ENCODE results near the gene APOA4. TPM values are rescaled to one million over a fixed set of nuclear protein-coding genes. Genes with fewer than 3 reads are reported as not detected.

Gene APOA4
- total RNA-seq, 3 donors from 2014 or later: not detected

DNA sequence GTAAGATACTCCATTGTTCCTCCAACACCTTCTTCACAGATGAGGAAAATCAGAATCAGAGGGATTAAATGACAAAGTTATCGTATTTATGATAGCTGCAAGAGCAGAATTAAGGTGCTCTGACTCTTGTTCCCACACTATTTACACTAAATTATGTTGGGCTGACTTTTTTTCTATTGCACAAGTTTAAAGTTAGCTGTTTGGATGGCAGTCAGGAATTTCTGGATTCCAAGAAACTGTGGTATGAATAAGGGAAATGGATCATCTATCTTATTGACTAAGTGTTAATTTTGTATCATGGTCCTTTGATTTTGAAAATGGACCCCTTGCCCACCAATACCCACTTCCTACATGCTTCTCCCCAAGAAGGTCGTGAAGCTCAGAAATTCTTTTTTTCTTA is 34.2 kb upstream of the APOA4 start:
- peaks cover 41% of the 10 kb centered on the region for H3K36me3 Mint-ChIP-seq (ENCODE audit: insufficient read depth)
- no peaks in the 10 kb centered on the region for H3K27me3 Mint-ChIP-seq (ENCODE audit: low read depth)
- ATAC-seq (no peak), DNase-seq (no peak)
- H3K9me3 Mint-ChIP-seq: no peaks in the 10 kb centered on the region
- no peak overlapping the region for H3K4me3 Mint-ChIP-seq
- peaks cover 51% of the 10 kb centered on the region for H3K4me1 Mint-ChIP-seq (ENCODE audit: low read depth)

- Mint-ChIP-seq H3K27me3 (ENCODE audit: low read depth) (no peaks in the 10 kb centered on the region), H3K36me3 (ENCODE audit: insufficient read depth) (peaks cover 38% of the 10 kb centered on the region), H3K4me1 (ENCODE audit: low read depth) (peaks cover 60% of the 10 kb centered on the region), H3K9me3 (no peaks in the 10 kb centered on the region), H3K4me3 (no peak overlapping the region)
- no peak for DNase-seq
- no peak for ATAC-seq
Observed at GRCh38 chr11:116856423-116856822, 33.3 kb upstream of the APOA4 start.

GRCh38 chr11:116855413-116855812 is 32.3 kb upstream of the APOA4 start:
- peak overlapping the region; percentile 2 for H3K4me3 Mint-ChIP-seq
- H3K36me3 Mint-ChIP-seq (ENCODE audit: insufficient read depth): peaks cover 29% of the 10 kb centered on the region
- H3K27me3 Mint-ChIP-seq (ENCODE audit: low read depth): no peaks in the 10 kb centered on the region
- DNase-seq (no peak), ATAC-seq (no peak)
- no peaks in the 10 kb centered on the region for H3K9me3 Mint-ChIP-seq
- H3K4me1 Mint-ChIP-seq (ENCODE audit: low read depth): peaks cover 66% of the 10 kb centered on the region

GRCh38 chr11:116853461-116854073 is 30.5 kb upstream of the APOA4 start:
- H3K4me3 Mint-ChIP-seq: peak overlapping the region; percentile 63
- H3K36me3 Mint-ChIP-seq (ENCODE audit: insufficient read depth): peaks cover 31% of the 10 kb centered on the region
- DNase-seq (peak; percentile 49), ATAC-seq (peak; percentile 96 to 98)
- H3K9me3 Mint-ChIP-seq: no peaks in the 10 kb centered on the region
- peaks cover 72% of the 10 kb centered on the region for H3K4me1 Mint-ChIP-seq (ENCODE audit: low read depth)
- H3K27me3 Mint-ChIP-seq (ENCODE audit: low read depth): no peaks in the 10 kb centered on the region

DNA sequence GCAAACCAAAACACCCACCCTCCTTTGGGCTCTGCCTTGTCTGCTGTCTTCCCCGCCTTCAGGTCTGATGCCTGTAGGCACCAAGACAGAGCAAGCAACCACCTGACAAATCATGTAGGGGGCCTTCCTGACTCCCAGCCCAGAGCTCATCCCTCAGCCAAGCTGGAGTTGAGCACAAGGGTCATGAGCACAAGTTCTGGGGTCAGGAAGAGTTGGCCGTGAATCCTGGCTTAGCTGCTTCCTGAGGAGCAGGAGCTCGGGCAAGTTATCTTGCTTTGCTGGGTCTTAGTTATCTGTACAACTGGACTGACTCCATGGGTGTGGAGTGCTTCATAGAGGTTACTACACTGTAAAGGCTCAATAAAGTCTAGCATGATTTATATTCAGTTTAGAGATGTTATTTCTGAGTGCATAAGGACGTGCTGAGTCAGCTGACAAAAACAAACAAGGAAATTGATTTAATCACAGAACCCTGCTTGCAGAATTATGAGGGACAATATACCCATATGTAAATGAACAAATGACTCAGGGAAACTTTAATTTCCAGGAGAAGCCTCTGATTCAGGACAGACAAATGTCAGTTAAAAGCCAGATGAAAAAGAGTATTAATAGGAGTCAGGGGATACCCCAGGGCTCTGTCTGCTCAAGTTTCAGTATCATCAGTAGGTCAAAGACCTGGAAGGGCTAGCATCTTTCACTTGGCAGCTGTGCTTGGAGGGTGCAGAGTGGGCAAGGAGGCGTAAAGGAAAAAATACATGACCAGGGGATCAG is 29.3 kb upstream of the APOA4 start:
- H3K4me3 Mint-ChIP-seq: peak overlapping the region; percentile 63
- H3K9me3 Mint-ChIP-seq: no peaks in the 10 kb centered on the region
- no peaks in the 10 kb centered on the region for H3K27me3 Mint-ChIP-seq (ENCODE audit: low read depth)
- ATAC-seq (no peak), DNase-seq (no peak)
- H3K4me1 Mint-ChIP-seq (ENCODE audit: low read depth): peaks cover 70% of the 10 kb centered on the region
- H3K36me3 Mint-ChIP-seq (ENCODE audit: insufficient read depth): peaks cover 29% of the 10 kb centered on the region

- DNase-seq (peak; percentile 37), ATAC-seq (no peak)
- Mint-ChIP-seq H3K4me3 (peak overlapping the region; percentile 63), H3K36me3 (ENCODE audit: insufficient read depth) (peaks cover 30% of the 10 kb centered on the region), H3K9me3 (no peaks in the 10 kb centered on the region), H3K4me1 (ENCODE audit: low read depth) (peaks cover 62% of the 10 kb centered on the region), H3K27me3 (ENCODE audit: low read depth) (no peaks in the 10 kb centered on the region)
Observed at GRCh38 chr11:116851626-116852025, 28.5 kb upstream of the APOA4 start.

DNA sequence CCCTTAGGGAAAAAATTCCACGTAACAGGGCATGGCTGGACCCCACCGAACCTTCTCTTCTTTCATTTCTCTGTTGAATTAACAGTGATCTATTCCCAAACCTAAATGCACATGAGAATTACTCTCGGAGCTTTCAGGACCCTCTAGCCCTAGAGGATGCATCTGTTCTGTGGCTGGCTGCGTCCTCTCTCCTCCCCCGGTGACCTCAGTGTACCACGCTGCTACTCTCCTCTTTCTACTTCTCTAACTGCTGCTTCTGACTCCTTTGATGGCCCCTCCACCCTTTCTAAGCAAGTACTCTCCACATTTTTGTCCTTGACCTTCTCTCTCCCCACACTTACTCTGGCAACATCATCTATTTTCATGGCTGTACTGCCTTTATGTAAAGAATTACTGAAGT is 26.4 kb upstream of the APOA4 start:
- ATAC-seq (no peak), DNase-seq (no peak)
- no peak overlapping the region for H3K4me3 Mint-ChIP-seq
- no peaks in the 10 kb centered on the region for H3K9me3 Mint-ChIP-seq
- H3K27me3 Mint-ChIP-seq (ENCODE audit: low read depth): no peaks in the 10 kb centered on the region
- peaks cover 43% of the 10 kb centered on the region for H3K4me1 Mint-ChIP-seq (ENCODE audit: low read depth)
- H3K36me3 Mint-ChIP-seq (ENCODE audit: insufficient read depth): peaks cover 38% of the 10 kb centered on the region

DNA sequence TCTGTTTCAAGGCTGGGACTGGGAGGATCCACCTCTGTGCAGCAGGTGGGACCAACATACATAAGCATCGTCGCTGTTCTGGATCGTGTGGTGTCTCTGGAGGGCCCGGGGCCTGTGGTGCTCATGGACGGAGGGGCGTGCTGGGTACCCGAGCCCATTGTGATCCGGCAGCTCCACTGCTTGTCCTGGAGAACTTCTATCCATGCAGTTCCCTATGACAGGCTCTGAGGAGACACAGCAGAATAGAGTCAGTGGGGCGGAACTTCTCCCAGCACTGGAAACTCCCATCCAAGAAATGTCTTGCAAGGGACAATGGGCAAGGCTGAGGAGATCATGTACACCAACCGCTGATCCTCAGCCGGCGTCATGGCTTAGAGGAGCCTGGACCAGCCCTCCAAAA is 26.0 kb upstream of the APOA4 start:
- no peak for ATAC-seq
- Mint-ChIP-seq H3K9me3 (no peaks in the 10 kb centered on the region), H3K36me3 (ENCODE audit: insufficient read depth) (peaks cover 38% of the 10 kb centered on the region), H3K27me3 (ENCODE audit: low read depth) (no peaks in the 10 kb centered on the region), H3K4me1 (ENCODE audit: low read depth) (peaks cover 38% of the 10 kb centered on the region), H3K4me3 (no peak overlapping the region)
- DNase-seq: no peak

DNA sequence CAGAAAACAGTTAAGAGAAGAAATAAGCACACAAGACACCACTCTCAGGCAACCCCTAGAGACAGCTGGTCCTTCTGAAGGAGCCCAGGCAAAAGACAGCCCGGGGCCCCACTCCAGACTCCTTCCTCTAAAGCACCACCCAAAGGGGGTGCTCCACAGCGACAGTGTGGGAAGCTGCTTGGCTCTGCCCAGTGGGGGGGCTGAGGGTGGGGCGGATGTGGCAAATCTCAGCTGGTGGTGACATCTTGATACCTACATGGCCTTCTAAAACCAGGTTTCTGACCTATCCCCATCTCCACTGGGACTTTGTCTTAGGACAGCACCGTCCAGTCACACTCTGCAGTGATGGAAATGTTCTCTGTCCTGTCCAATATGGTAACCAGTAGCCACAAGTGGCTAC is 24.5 kb upstream of the APOA4 start:
- peaks cover 43% of the 10 kb centered on the region for H3K36me3 Mint-ChIP-seq (ENCODE audit: insufficient read depth)
- DNase-seq (no peak), ATAC-seq (no peak)
- no peak overlapping the region for H3K4me3 Mint-ChIP-seq
- no peaks in the 10 kb centered on the region for H3K27me3 Mint-ChIP-seq (ENCODE audit: low read depth)
- peaks cover 24% of the 10 kb centered on the region for H3K4me1 Mint-ChIP-seq (ENCODE audit: low read depth)
- H3K9me3 Mint-ChIP-seq: no peaks in the 10 kb centered on the region

GRCh38 chr11:116844722-116845121 is 21.6 kb upstream of the APOA4 start:
- ATAC-seq (no peak), DNase-seq (no peak)
- H3K4me3 Mint-ChIP-seq: no peak overlapping the region
- no peaks in the 10 kb centered on the region for H3K9me3 Mint-ChIP-seq
- H3K4me1 Mint-ChIP-seq (ENCODE audit: low read depth): peaks cover under 1% of the 10 kb centered on the region
- H3K27me3 Mint-ChIP-seq (ENCODE audit: low read depth): no peaks in the 10 kb centered on the region
- peaks cover 39% of the 10 kb centered on the region for H3K36me3 Mint-ChIP-seq (ENCODE audit: insufficient read depth)

GRCh38 chr11:116843661-116844060 is 20.6 kb upstream of the APOA4 start:
- ATAC-seq: no peak
- no peaks in the 10 kb centered on the region for H3K27me3 Mint-ChIP-seq (ENCODE audit: low read depth)
- H3K36me3 Mint-ChIP-seq (ENCODE audit: insufficient read depth): peaks cover 34% of the 10 kb centered on the region

GRCh38 chr11:116842909-116843308 is 19.8 kb upstream of the APOA4 start:
- no peaks in the 10 kb centered on the region for H3K4me1 Mint-ChIP-seq (ENCODE audit: low read depth)
- no peak overlapping the region for H3K4me3 Mint-ChIP-seq
- H3K27me3 Mint-ChIP-seq (ENCODE audit: low read depth): no peaks in the 10 kb centered on the region
- no peak for ATAC-seq
- no peak for DNase-seq
- H3K36me3 Mint-ChIP-seq (ENCODE audit: insufficient read depth): peaks cover 30% of the 10 kb centered on the region
- H3K9me3 Mint-ChIP-seq: no peaks in the 10 kb centered on the region

More at GRCh38 chr11:116843661-116844060, 20.6 kb upstream of the APOA4 start:
- no peak for DNase-seq
- Mint-ChIP-seq H3K9me3 (no peaks in the 10 kb centered on the region), H3K4me3 (no peak overlapping the region), H3K4me1 (ENCODE audit: low read depth) (no peaks in the 10 kb centered on the region)

GRCh38 chr11:116842117-116842516 is 19.0 kb upstream of the APOA4 start:
- Mint-ChIP-seq H3K4me1 (ENCODE audit: low read depth) (no peaks in the 10 kb centered on the region), H3K27me3 (ENCODE audit: low read depth) (no peaks in the 10 kb centered on the region), H3K36me3 (ENCODE audit: insufficient read depth) (peaks cover 26% of the 10 kb centered on the region), H3K9me3 (no peaks in the 10 kb centered on the region), H3K4me3 (no peak overlapping the region)
- no peak for ATAC-seq
- DNase-seq: no peak

DNA sequence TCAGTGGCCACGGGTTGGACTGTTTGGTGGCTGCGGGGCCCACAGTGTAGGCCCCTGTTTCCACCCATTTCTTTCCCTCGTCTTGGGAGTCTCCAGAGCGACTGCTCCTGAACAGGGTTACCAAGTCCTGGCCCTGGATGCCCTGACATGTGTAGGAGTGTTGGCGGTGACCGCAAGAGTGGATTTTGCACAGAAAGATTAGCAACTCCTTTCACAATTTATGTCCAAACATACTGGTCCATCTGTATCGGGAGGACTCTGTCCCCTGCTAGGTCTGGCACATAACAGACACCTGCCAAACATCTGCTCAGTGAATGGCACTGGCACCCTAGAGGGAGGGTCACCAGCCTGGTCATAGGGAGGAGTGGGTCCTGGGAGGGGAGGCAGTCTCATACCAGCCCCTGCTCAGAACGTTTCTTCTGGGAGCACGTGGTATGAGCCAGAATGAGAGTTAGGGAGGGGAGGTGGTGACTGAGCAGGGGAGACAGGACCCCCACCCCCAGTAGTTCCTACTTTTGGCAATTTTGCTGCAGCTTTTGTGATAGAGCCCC is 17.7 kb upstream of the APOA4 start:
- ATAC-seq: no peak
- DNase-seq: no peak
- H3K27me3 Mint-ChIP-seq (ENCODE audit: low read depth): no peaks in the 10 kb centered on the region
- no peaks in the 10 kb centered on the region for H3K4me1 Mint-ChIP-seq (ENCODE audit: low read depth)
- no peak overlapping the region for H3K4me3 Mint-ChIP-seq
- peaks cover 14% of the 10 kb centered on the region for H3K36me3 Mint-ChIP-seq (ENCODE audit: insufficient read depth)
- H3K9me3 Mint-ChIP-seq: no peaks in the 10 kb centered on the region

DNA sequence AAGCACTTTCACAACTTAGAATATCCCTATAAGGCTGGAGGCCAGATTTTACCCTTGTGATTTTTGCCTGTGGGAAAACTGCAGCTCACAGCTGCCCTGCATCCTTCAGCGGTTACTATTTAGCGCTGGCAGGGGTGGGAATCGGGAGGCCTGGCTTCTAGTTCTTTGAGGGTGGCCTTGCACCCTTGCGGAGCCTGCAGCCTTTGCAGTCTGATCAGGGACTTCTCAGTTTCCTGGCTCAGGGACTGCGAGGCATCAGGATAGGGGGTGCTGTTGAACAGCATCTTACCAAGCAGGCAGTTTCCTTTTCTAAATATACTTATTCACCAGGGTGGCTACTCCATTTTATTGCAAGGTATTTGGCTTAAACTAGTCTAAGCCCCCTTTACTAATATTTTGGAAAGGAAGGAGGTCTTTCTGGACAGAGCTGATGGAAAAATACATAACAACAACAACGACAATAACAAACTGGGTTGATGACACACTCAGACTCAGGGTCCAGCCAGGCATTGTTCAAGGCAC is 17.2 kb upstream of the APOA4 start:
- DNase-seq (no peak), ATAC-seq (no peak)
- no peak overlapping the region for H3K4me3 Mint-ChIP-seq
- H3K36me3 Mint-ChIP-seq (ENCODE audit: insufficient read depth): peaks cover 11% of the 10 kb centered on the region
- H3K9me3 Mint-ChIP-seq: no peaks in the 10 kb centered on the region
- no peaks in the 10 kb centered on the region for H3K27me3 Mint-ChIP-seq (ENCODE audit: low read depth)
- peaks cover 3% of the 10 kb centered on the region for H3K4me1 Mint-ChIP-seq (ENCODE audit: low read depth)
